Neural progenitor cell (in vitro differentiated cells): Measurements from ENCODE around the gene YWHAB. TPM values are rescaled to one million over a fixed set of nuclear protein-coding genes. Genes with fewer than 3 reads are reported as not detected.

Source experiments
- DNase-seq: peaks from one replicate; pipeline ENCODE4 v3.0.0-alpha.2; 2016; ENCODE audit warnings: low spot score
- H2AFZ ChIP-seq: fragments of 200-600 bp; sonication (generic); replicated peaks from 2 replicates; pipeline ENCODE4 v1.6.1; 2016; ENCODE audit warnings: antibody characterized with exemption
- H3F3A ChIP-seq: fragments of 200-600 bp; sonication (generic); 2 replicates; pipeline ENCODE4 v1.6.1; 2016; ENCODE audit warnings: antibody characterized with exemption, low read depth
- H3K27ac ChIP-seq: fragments of 200-600 bp; sonication (generic); 2 replicates; pipeline ENCODE4 v1.5.1; 2016; ENCODE audit warnings: mild to moderate bottlenecking
- H3K27me3 ChIP-seq: fragments of 200-600 bp; sonication (generic); 2 replicates; pipeline ENCODE4 v1.6.1; 2016; ENCODE audit warnings: mild to moderate bottlenecking, moderate library complexity
- H3K36me3 ChIP-seq: fragments of 200-600 bp; sonication (generic); 2 replicates; pipeline ENCODE4 v1.5.1; 2016
- H3K4me1 ChIP-seq: fragments of 200-600 bp; sonication (generic); 2 replicates; pipeline ENCODE4 v1.6.1; 2016; ENCODE audit warnings: mixed run types
- H3K4me2 ChIP-seq: fragments of 200-600 bp; sonication (generic); 2 replicates; pipeline ENCODE4 v1.6.1; 2016
- H3K4me3 ChIP-seq: fragments of 200-600 bp; sonication (generic); 2 replicates; pipeline ENCODE4 v1.5.1; 2016
- H3K79me2 ChIP-seq: fragments of 200-600 bp; sonication (generic); 2 replicates; pipeline ENCODE4 v1.6.1; 2016; ENCODE audit warnings: low read depth
- H3K9ac ChIP-seq: fragments of 200-600 bp; sonication (generic); 2 replicates; pipeline ENCODE4 v1.6.1; 2016
- H3K9me3 ChIP-seq: fragments of 200-600 bp; sonication (generic); 2 replicates; pipeline ENCODE4 v1.5.1; 2016; ENCODE audit warnings: low read depth
- H4K20me1 ChIP-seq: fragments of 200-600 bp; sonication (generic); 2 replicates; pipeline ENCODE4 v1.6.1; 2016; ENCODE audit warnings: low read depth
- H3K27ac Mint-ChIP-seq: 3 replicates; pipeline ENCODE4 v1.8.0; 2021; ENCODE audit warnings: mixed read lengths
- H3K27me3 Mint-ChIP-seq: 2 replicates; pipeline ENCODE4 v1.8.0; 2022; ENCODE audit warnings: low read depth, mild to moderate bottlenecking, inconsistent platforms, moderate library complexity, mixed read lengths; ENCODE audit not compliant: insufficient read depth
- H3K36me3 Mint-ChIP-seq: 3 replicates; pipeline ENCODE4 v1.8.0; 2021; ENCODE audit warnings: mixed read lengths
- H3K4me1 Mint-ChIP-seq: 3 replicates; pipeline ENCODE4 v1.8.0; 2021; ENCODE audit warnings: mixed read lengths
- H3K4me3 Mint-ChIP-seq: 3 replicates; pipeline ENCODE4 v1.8.0; 2021; ENCODE audit warnings: mild to moderate bottlenecking, moderate library complexity, mixed read lengths
- H3K9me3 Mint-ChIP-seq: 3 replicates; pipeline ENCODE4 v1.8.0; 2020; ENCODE audit warnings: mixed read lengths
- CTCF ChIP-seq: fragments of 200-600 bp; sonication (generic); IDR thresholded peaks from 2 replicates; pipeline ENCODE4 v1.5.1; 2017; ENCODE audit warnings: antibody characterized with exemption, mild to moderate bottlenecking
- EZH2 ChIP-seq: fragments of 200-600 bp; sonication (generic); IDR thresholded peaks from 2 replicates; pipeline ENCODE4 v1.6.1; 2017; ENCODE audit warnings: antibody characterized with exemption, mild to moderate bottlenecking, moderate library complexity
- EZH2phosphoT487 ChIP-seq: fragments of 200-600 bp; sonication (generic); IDR thresholded peaks from 2 replicates; pipeline ENCODE4 v1.6.1; 2017; ENCODE audit warnings: antibody characterized with exemption
- total RNA-seq: library from RNA; depleted of rRNA; stranded (reverse); fragments of >200 nt; gene quantifications from 2 replicates; pipeline ENCODE4 v1.2.3, GENCODE V29; 2015; ENCODE audit warnings: low replicate concordance

The YWHAB gene
- total RNA-seq, 1 donor from 2014 or later, result 107 TPM

- Histone ChIP-seq H3K27ac (no peak overlapping the region), H3K4me1 (no peaks in the 10 kb centered on the region), H3K79me2 (no peaks in the 10 kb centered on the region), H3K36me3 (no peaks in the 10 kb centered on the region), H3K27me3 (no peaks in the 10 kb centered on the region), H3K9ac (no peak overlapping the region), H3K4me3 (no peak overlapping the region), H3K4me2 (no peak overlapping the region), H3F3A (peaks cover 9% of the 10 kb centered on the region), H4K20me1 (peaks cover 12% of the 10 kb centered on the region), H3K9me3 (no peaks in the 10 kb centered on the region), H2AFZ (no peak overlapping the region)
- Mint-ChIP-seq H3K4me1 (no peaks in the 10 kb centered on the region), H3K27ac (no peak overlapping the region), H3K27me3 (no peaks in the 10 kb centered on the region), H3K4me3 (no peak overlapping the region), H3K36me3 (peaks cover 5% of the 10 kb centered on the region), H3K9me3 (no peaks in the 10 kb centered on the region)
- DNase-seq, result no peak
- no peak for TF ChIP-seq CTCF
- no peak for TF ChIP-seq EZH2
- TF ChIP-seq EZH2phosphoT487, result no peak
Measured at GRCh38 chr20:44918342-44918741, 32.8 kb downstream of the YWHAB start.

GRCh38 chr20:44918761-44919160, 33.3 kb downstream of the YWHAB start:
- DNase-seq, result no peak
- H3K9me3 ChIP-seq, result no peaks in the 10 kb centered on the region
- H3K4me1 ChIP-seq, result no peaks in the 10 kb centered on the region
- no peak overlapping the region for H3K4me3 Mint-ChIP-seq
- H3K4me2 ChIP-seq, result no peak overlapping the region
- H3K27me3 ChIP-seq, result no peaks in the 10 kb centered on the region
- no peak overlapping the region for H3K27ac ChIP-seq
- no peaks in the 10 kb centered on the region for H3K27me3 Mint-ChIP-seq
- H3K9ac ChIP-seq, result no peak overlapping the region
- no peak overlapping the region for H3K4me3 ChIP-seq
- H3K4me1 Mint-ChIP-seq, result no peaks in the 10 kb centered on the region
- no peak overlapping the region for H2AFZ ChIP-seq
- H4K20me1 ChIP-seq, result peaks cover 12% of the 10 kb centered on the region
- H3K9me3 Mint-ChIP-seq, result no peaks in the 10 kb centered on the region
- H3K36me3 Mint-ChIP-seq, result peaks cover 5% of the 10 kb centered on the region
- H3K36me3 ChIP-seq, result no peaks in the 10 kb centered on the region
- H3K79me2 ChIP-seq, result no peaks in the 10 kb centered on the region
- no peak overlapping the region for H3K27ac Mint-ChIP-seq
- no peak for TF ChIP-seq EZH2
- TF ChIP-seq CTCF, result no peak
- no peak for TF ChIP-seq EZH2phosphoT487
- H3F3A ChIP-seq, result peaks cover 9% of the 10 kb centered on the region

GRCh38 chr20:44921447-44921846, 35.9 kb downstream of the YWHAB start:
- no peak overlapping the region for H3K27ac Mint-ChIP-seq
- DNase-seq, result no peak
- no peak overlapping the region for H3K4me3 Mint-ChIP-seq
- Histone ChIP-seq H2AFZ (no peak overlapping the region), H3K4me2 (no peak overlapping the region), H3K9ac (no peak overlapping the region), H4K20me1 (peaks cover 6% of the 10 kb centered on the region), H3K4me3 (no peak overlapping the region), H3K36me3 (no peaks in the 10 kb centered on the region), H3F3A (peaks cover 2% of the 10 kb centered on the region), H3K27me3 (no peaks in the 10 kb centered on the region), H3K4me1 (no peaks in the 10 kb centered on the region), H3K27ac (no peak overlapping the region), H3K9me3 (no peaks in the 10 kb centered on the region), H3K79me2 (no peaks in the 10 kb centered on the region)
- H3K4me1 Mint-ChIP-seq, result no peaks in the 10 kb centered on the region
- TF ChIP-seq CTCF (no peak), EZH2phosphoT487 (no peak), EZH2 (no peak)
- no peaks in the 10 kb centered on the region for H3K27me3 Mint-ChIP-seq
- H3K36me3 Mint-ChIP-seq, result peaks cover 10% of the 10 kb centered on the region
- H3K9me3 Mint-ChIP-seq, result no peaks in the 10 kb centered on the region

- Histone ChIP-seq H3K9me3 (no peaks in the 10 kb centered on the region), H3F3A (no peaks in the 10 kb centered on the region), H3K27ac (no peak overlapping the region), H3K4me2 (no peak overlapping the region), H3K4me1 (no peaks in the 10 kb centered on the region), H4K20me1 (no peaks in the 10 kb centered on the region), H3K4me3 (no peak overlapping the region), H3K9ac (no peak overlapping the region), H2AFZ (no peak overlapping the region), H3K36me3 (no peaks in the 10 kb centered on the region), H3K27me3 (no peaks in the 10 kb centered on the region), H3K79me2 (no peaks in the 10 kb centered on the region)
- H3K4me3 Mint-ChIP-seq, result no peak overlapping the region
- H3K36me3 Mint-ChIP-seq, result peaks cover 8% of the 10 kb centered on the region
- no peaks in the 10 kb centered on the region for H3K4me1 Mint-ChIP-seq
- no peak for DNase-seq
- no peaks in the 10 kb centered on the region for H3K9me3 Mint-ChIP-seq
- H3K27me3 Mint-ChIP-seq, result no peaks in the 10 kb centered on the region
- TF ChIP-seq EZH2, result no peak
- no peak for TF ChIP-seq EZH2phosphoT487
- no peak for TF ChIP-seq CTCF
- H3K27ac Mint-ChIP-seq, result no peak overlapping the region
Measured at GRCh38 chr20:44924541-44924940, 39.0 kb downstream of the YWHAB start.
